SK-N-SH (cell line): Measurements from ENCODE around the gene TP73.

Source experiments
- CHD2 ChIP-seq: fragments of 150-350 bp; IDR thresholded peaks from 2 replicates; pipeline ENCODE4 v1.6.1; 2018; ENCODE audit warnings: low read length; ENCODE audit not compliant: partially characterized antibody
- EP300 ChIP-seq, 2 experiments: IDR thresholded peaks; 2 replicates each; pipeline versions ENCODE4 v1.4.0 to v1.6.1; 2012; ENCODE audit warnings: borderline replicate concordance in 1 of 2, low read depth in 1 of 2, low read length in 1 of 2
- FOXJ3 ChIP-seq: sonication (generic); formaldehyde crosslinking; IDR thresholded peaks from 2 replicates; pipeline ENCODE4 v1.5.1; 2020; ENCODE audit warnings: mild to moderate bottlenecking, missing genetic modification reagents
- GABPA ChIP-seq: IDR thresholded peaks from 2 replicates; pipeline ENCODE4 v1.4.0; 2012; ENCODE audit warnings: low read depth, mild to moderate bottlenecking
- MXI1 ChIP-seq: IDR thresholded peaks from 2 replicates; pipeline ENCODE4 v1.6.1; 2012; ENCODE audit warnings: mild to moderate bottlenecking, low read depth, low read length, improper control_type of control experiment
- NRF1 ChIP-seq: IDR thresholded peaks from 2 replicates; pipeline ENCODE4 v1.6.1; 2012; ENCODE audit warnings: low read depth, mild to moderate bottlenecking, low read length
- POLR2AphosphoS5 ChIP-seq: IDR thresholded peaks from 2 replicates; pipeline ENCODE4 v1.6.1; 2012; ENCODE audit warnings: low read depth, low read length
- RAD21 ChIP-seq: IDR thresholded peaks from 2 replicates; pipeline ENCODE4 v1.6.1; 2012; ENCODE audit warnings: mild to moderate bottlenecking, low read length
- RCOR1 ChIP-seq: fragments of 150-350 bp; IDR thresholded peaks from 2 replicates; pipeline ENCODE4 v1.6.1; 2017; ENCODE audit warnings: antibody characterized with exemption, low read length
- SIN3A ChIP-seq: IDR thresholded peaks from 2 replicates; pipeline ENCODE4 v1.6.1; 2012; ENCODE audit warnings: low read depth, mild to moderate bottlenecking, low read length, moderate library complexity, borderline replicate concordance
- TAF1 ChIP-seq: IDR thresholded peaks from 2 replicates; pipeline ENCODE4 v1.6.1; 2012; ENCODE audit warnings: low read depth, mild to moderate bottlenecking, low read length, moderate library complexity, borderline replicate concordance
- YY1 ChIP-seq: IDR thresholded peaks from 2 replicates; pipeline ENCODE4 v1.4.0; 2012; ENCODE audit warnings: low read depth, mild to moderate bottlenecking
- TF ChIP-seq, protein P1 (sequence below): fragments of 200-600 bp; sonication (generic); IDR thresholded peaks from 2 replicates; pipeline ENCODE4 v1.6.1; 2017; ENCODE audit warnings: antibody characterized with exemption, mild to moderate bottlenecking, moderate library complexity
- TF ChIP-seq, protein P2 (sequence below): IDR thresholded peaks from 2 replicates; pipeline ENCODE4 v1.4.0; 2012; ENCODE audit warnings: low read depth, borderline replicate concordance

- TF ChIP-seq, protein P1, sequence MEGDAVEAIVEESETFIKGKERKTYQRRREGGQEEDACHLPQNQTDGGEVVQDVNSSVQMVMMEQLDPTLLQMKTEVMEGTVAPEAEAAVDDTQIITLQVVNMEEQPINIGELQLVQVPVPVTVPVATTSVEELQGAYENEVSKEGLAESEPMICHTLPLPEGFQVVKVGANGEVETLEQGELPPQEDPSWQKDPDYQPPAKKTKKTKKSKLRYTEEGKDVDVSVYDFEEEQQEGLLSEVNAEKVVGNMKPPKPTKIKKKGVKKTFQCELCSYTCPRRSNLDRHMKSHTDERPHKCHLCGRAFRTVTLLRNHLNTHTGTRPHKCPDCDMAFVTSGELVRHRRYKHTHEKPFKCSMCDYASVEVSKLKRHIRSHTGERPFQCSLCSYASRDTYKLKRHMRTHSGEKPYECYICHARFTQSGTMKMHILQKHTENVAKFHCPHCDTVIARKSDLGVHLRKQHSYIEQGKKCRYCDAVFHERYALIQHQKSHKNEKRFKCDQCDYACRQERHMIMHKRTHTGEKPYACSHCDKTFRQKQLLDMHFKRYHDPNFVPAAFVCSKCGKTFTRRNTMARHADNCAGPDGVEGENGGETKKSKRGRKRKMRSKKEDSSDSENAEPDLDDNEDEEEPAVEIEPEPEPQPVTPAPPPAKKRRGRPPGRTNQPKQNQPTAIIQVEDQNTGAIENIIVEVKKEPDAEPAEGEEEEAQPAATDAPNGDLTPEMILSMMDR, result no peak
- TF ChIP-seq CHD2, result no peak
- no peak for TF ChIP-seq NRF1
- no peak for TF ChIP-seq YY1
- TF ChIP-seq EP300 (IDR thresholded peaks at IDR 0.05; ENCODE audit: borderline replicate concordance in 1 of 2, low read depth in 1 of 2, low read length in 1 of 2), result no peak
- TF ChIP-seq, protein P2, sequence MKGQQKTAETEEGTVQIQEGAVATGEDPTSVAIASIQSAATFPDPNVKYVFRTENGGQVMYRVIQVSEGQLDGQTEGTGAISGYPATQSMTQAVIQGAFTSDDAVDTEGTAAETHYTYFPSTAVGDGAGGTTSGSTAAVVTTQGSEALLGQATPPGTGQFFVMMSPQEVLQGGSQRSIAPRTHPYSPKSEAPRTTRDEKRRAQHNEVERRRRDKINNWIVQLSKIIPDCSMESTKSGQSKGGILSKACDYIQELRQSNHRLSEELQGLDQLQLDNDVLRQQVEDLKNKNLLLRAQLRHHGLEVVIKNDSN, result no peak
- TF ChIP-seq FOXJ3 (CRISPR knock-in tag), result no peak
- TF ChIP-seq MXI1, result no peak
- no peak for TF ChIP-seq SIN3A
- TF ChIP-seq GABPA, result no peak
- no peak for TF ChIP-seq RAD21
- TF ChIP-seq TAF1, result no peak
- no peak for TF ChIP-seq POLR2AphosphoS5
- no peak for TF ChIP-seq RCOR1
These were observed 22.1 kb downstream of the TP73 start for GRCh38 chr1:3674100-3675094.
